Muscle layer of duodenum (tissue), 2 donors: ENCODE results near the gene ATXN2L.

Source experiments
- H3K27ac ChIP-seq: one replicate; pipeline ENCODE4 v1.7.0; 2013; ENCODE audit warnings: mild to moderate bottlenecking, low read length
- H3K27me3 ChIP-seq: one replicate; pipeline ENCODE4 v1.7.0; 2013; ENCODE audit warnings: low read depth, mild to moderate bottlenecking, control low read depth, low read length
- H3K36me3 ChIP-seq, 2 donors: one replicate each; pipeline ENCODE4 v1.7.0; 2013; ENCODE audit warnings: low read length in 2 of 2, control low read depth in 1 of 2, mild to moderate bottlenecking in 1 of 2; ENCODE audit not compliant: insufficient read depth in 2 of 2, control insufficient read depth in 1 of 2
- H3K4me1 ChIP-seq, 2 donors: one replicate each; pipeline ENCODE4 v1.7.0; 2013; ENCODE audit warnings: low read length in 2 of 2, mild to moderate bottlenecking in 2 of 2, control low read depth in 1 of 2, moderate library complexity in 1 of 2; ENCODE audit not compliant: insufficient read depth in 2 of 2, control insufficient read depth in 1 of 2
- H3K4me3 ChIP-seq, 2 donors: one replicate each; pipeline ENCODE4 v1.7.0; 2013; ENCODE audit warnings: low read length in 2 of 2, low read depth in 1 of 2, mild to moderate bottlenecking in 1 of 2
- H3K9me3 ChIP-seq, 2 donors: one replicate each; pipeline ENCODE4 v1.7.0; 2013; ENCODE audit warnings: low read length in 2 of 2, control low read depth in 1 of 2, mild to moderate bottlenecking in 1 of 2; ENCODE audit not compliant: control insufficient read depth in 1 of 2
- donor health status: healthy.

Gene ATXN2L

DNA sequence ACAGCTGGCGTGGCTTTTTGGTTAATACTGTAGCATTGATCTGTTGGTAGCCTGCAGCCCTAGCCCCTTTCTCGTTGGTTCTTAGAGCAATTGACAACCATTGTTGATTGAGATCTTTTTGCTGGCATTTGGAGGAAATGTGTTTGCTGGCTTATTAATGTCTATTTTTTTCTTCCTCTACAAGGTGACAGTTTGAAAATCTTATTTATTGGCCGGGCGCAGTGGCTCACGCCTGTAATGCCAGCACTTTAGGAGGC lies 1.8 kb downstream of the ATXN2L start:
- H3K4me1 ChIP-seq, result peaks cover 7 to 24% of the 10 kb centered on the region in 2 donors
- H3K27ac ChIP-seq, result peak overlapping the region; percentile 94
- H3K36me3 ChIP-seq, result peaks cover 40 to 53% of the 10 kb centered on the region in 2 donors
- no peaks in the 10 kb centered on the region for H3K27me3 ChIP-seq
- peak overlapping the region; percentile 88 to 95 for H3K4me3 ChIP-seq
- H3K9me3 ChIP-seq, result no peaks in the 10 kb centered on the region

DNA sequence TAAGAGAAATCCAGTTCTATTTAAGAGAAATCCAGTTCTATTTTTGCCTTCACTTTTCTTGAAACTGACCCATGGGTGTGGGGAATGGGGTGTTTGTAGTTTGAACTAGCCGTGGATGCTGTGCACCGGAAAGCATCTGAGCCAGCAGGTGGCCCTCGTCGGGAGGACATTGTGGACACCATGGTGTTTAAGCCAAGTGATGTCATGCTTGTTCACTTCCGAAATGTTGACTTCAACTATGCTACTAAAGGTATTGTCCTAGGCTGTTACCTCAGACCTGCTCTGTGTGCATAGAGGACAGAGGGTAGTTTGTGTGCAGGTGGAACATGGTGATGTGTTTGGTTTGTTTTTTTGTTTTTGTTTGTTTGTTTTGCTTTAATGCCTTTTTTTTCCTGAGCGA lies 3.3 kb downstream of the ATXN2L start:
- H3K4me1 ChIP-seq, result peaks cover 7 to 24% of the 10 kb centered on the region in 2 donors
- H3K4me3 ChIP-seq, result no peak overlapping the region
- no peaks in the 10 kb centered on the region for H3K27me3 ChIP-seq
- no peak overlapping the region for H3K27ac ChIP-seq
- H3K36me3 ChIP-seq, result peaks cover 54 to 68% of the 10 kb centered on the region in 2 donors
- no peaks in the 10 kb centered on the region for H3K9me3 ChIP-seq

DNA sequence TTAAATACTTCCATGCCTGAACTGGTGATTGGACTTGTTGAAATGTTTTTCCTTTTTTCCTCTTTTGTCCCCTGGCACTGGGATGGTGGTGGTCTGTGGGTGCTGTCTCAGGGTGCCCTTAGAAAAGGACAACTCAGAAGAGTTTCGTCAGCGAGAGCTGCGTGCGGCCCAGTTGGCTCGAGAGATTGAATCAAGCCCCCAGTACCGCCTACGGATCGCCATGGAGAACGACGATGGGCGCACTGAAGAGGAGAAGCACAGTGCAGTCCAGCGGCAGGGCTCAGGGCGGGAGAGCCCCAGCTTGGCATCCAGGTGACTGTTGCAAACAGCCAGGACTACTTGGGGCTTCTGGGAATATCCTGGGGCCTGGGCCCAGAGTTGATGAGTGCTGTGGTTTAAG lies 6.9 kb downstream of the ATXN2L start:
- no peak overlapping the region for H3K27ac ChIP-seq
- no peaks in the 10 kb centered on the region for H3K9me3 ChIP-seq
- peaks cover 84 to 93% of the 10 kb centered on the region in 2 donors for H3K36me3 ChIP-seq
- no peak overlapping the region for H3K4me3 ChIP-seq
- peaks cover 7 to 14% of the 10 kb centered on the region in 2 donors for H3K4me1 ChIP-seq
- no peaks in the 10 kb centered on the region for H3K27me3 ChIP-seq

DNA sequence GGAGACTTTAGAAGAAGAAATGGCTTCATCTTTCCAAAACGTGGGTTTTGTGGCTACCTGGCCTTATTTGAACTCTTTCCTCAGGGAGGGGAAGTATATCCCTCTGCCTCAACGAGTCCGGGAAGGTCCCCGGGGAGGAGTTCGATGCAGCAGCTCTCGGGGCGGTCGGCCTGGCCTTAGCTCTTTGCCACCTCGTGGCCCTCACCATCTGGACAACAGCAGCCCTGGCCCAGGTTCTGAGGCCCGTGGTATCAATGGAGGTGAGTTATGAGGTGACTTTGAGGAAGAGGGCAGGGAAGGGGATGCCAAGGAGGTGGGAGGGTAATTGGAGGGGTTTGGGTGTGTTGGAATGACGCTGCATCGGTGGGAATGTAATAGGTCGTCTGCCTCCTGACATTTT lies 7.7 kb downstream of the ATXN2L start:
- no peak overlapping the region for H3K4me3 ChIP-seq
- H3K4me1 ChIP-seq, result peaks cover 1 to 6% of the 10 kb centered on the region in 2 donors
- no peak overlapping the region for H3K27ac ChIP-seq
- H3K36me3 ChIP-seq, result peaks cover 85 to 96% of the 10 kb centered on the region in 2 donors
- H3K9me3 ChIP-seq, result no peaks in the 10 kb centered on the region
- no peaks in the 10 kb centered on the region for H3K27me3 ChIP-seq

DNA sequence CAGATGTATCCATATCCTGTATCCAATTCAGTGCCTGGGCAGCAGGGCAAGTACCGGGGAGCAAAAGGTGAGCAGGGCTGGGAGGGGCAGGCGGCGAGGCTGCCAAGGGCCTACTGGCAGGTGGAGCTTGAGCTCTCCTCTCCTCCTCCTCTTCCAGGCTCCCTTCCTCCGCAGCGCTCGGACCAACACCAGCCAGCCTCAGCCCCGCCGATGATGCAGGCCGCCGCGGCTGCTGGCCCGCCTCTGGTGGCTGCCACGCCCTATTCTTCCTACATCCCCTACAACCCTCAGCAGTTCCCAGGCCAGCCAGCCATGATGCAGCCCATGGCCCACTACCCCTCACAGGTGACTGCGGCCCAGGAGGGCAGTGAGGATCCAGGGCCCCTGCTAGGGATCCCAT lies 11.6 kb downstream of the ATXN2L start:
- Histone ChIP-seq H3K27me3 (no peaks in the 10 kb centered on the region), H3K4me3 (no peak overlapping the region), H3K4me1 (no peaks in the 10 kb centered on the region), H3K9me3 (no peaks in the 10 kb centered on the region), H3K27ac (no peak overlapping the region), H3K36me3 (peaks cover 63 to 87% of the 10 kb centered on the region in 2 donors)

DNA sequence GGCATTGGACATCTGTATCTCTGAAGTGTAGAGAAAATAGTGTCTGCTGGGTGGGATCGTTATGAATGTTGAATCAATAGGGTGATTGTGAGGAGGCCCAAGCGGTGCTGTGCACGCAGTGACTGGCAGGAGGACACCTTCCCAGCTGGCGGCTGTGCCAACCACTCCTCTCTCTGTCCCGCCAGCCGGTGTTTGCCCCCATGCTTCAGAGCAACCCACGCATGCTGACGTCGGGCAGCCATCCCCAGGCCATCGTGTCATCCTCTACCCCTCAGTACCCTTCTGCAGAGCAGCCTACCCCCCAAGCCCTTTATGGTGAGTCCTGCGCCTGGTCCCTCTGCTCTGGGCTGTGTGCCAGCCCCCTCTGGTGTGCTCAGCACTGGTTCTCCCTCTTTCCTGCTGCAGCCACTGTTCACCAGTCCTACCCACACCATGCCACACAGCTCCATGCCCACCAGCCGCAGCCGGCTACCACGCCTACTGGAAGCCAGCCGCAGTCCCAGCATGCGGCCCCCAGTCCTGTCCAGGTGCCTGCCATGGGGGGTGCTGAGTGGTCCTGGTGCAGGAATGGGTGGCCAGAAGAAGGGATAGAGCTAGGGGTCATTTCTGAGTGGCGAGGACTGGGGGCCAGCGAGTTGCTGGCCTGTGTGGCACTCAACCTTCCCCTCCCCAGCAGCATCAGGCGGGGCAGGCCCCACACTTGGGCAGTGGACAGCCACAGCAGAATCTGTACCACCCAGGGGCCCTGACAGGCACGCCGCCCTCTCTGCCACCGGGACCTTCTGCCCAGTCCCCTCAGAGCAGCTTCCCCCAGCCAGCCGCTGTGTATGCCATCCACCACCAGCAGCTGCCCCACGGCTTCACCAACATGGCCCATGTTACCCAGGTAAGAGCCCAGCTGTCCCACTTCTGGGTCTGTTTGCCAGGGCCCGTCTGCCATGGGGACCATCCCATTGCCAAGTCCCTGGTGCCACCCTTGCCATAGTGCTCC lies 12.4 kb downstream of the ATXN2L start:
- H3K4me1 ChIP-seq, result no peaks in the 10 kb centered on the region
- no peak overlapping the region for H3K27ac ChIP-seq
- H3K4me3 ChIP-seq, result no peak overlapping the region
- H3K36me3 ChIP-seq, result peaks cover 55 to 78% of the 10 kb centered on the region in 2 donors
- no peaks in the 10 kb centered on the region for H3K27me3 ChIP-seq
- H3K9me3 ChIP-seq, result no peaks in the 10 kb centered on the region

DNA sequence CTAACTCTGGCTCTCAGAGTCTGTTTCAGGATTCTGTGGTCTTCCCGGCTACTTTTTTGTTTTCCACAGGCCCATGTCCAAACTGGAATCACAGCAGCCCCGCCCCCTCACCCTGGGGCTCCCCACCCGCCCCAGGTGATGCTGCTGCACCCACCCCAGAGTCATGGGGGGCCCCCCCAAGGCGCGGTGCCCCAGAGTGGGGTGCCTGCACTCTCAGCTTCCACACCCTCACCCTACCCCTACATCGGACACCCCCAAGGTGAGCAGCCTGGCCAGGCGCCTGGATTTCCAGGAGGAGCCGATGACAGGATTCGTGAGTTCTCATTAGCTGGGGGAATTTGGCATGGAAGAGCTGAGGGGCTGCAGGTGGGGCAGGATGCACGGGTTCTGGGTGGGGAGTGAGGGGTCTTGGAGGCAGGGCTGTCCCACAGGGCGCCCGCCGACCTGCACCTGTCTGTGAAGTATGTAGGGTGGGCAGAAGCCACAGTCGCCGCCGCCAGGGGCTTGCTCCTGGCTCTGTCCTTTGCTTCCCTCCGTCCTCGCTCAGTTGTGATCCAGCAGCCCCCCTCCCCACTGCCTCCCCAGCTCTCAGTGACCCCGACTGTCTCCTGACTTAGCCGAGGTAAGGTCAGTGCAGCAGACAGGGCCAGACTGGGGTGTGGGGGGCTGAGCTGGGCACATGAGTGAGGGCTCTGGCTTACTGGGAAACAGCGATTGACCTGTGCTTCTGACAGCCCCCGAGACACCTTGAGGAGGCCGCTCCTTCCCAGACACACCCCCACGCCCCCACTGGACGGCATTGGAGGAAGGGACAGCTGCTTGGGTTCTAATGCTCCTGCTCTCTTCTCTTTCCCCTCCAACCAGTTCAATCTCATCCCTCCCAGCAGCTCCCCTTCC lies 13.3 kb downstream of the ATXN2L start:
- peaks cover 46 to 69% of the 10 kb centered on the region in 2 donors for H3K36me3 ChIP-seq
- H3K27me3 ChIP-seq, result no peaks in the 10 kb centered on the region
- H3K9me3 ChIP-seq, result no peaks in the 10 kb centered on the region
- no peaks in the 10 kb centered on the region for H3K4me1 ChIP-seq
- no peak overlapping the region for H3K27ac ChIP-seq
- no peak overlapping the region for H3K4me3 ChIP-seq

DNA sequence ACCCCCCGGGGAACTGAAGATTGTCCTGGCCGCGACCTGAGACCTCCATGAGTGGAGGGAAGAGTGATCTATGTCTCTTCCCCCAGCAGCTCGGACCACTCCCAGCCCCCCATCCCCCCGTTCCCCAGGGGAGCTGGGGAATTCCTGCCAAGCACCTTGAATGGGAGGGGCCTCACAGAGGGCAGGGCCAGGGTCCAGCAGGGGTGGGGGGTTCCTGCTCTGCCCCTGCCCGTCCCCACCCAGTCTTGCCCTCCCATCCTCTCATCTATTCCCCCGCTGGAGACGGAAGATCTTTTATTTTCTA lies 13.9 kb downstream of the ATXN2L start:
- no peaks in the 10 kb centered on the region for H3K27me3 ChIP-seq
- no peaks in the 10 kb centered on the region for H3K4me1 ChIP-seq
- H3K9me3 ChIP-seq, result no peaks in the 10 kb centered on the region
- H3K4me3 ChIP-seq, result no peak overlapping the region
- no peak overlapping the region for H3K27ac ChIP-seq
- H3K36me3 ChIP-seq, result peaks cover 44 to 65% of the 10 kb centered on the region in 2 donors

DNA sequence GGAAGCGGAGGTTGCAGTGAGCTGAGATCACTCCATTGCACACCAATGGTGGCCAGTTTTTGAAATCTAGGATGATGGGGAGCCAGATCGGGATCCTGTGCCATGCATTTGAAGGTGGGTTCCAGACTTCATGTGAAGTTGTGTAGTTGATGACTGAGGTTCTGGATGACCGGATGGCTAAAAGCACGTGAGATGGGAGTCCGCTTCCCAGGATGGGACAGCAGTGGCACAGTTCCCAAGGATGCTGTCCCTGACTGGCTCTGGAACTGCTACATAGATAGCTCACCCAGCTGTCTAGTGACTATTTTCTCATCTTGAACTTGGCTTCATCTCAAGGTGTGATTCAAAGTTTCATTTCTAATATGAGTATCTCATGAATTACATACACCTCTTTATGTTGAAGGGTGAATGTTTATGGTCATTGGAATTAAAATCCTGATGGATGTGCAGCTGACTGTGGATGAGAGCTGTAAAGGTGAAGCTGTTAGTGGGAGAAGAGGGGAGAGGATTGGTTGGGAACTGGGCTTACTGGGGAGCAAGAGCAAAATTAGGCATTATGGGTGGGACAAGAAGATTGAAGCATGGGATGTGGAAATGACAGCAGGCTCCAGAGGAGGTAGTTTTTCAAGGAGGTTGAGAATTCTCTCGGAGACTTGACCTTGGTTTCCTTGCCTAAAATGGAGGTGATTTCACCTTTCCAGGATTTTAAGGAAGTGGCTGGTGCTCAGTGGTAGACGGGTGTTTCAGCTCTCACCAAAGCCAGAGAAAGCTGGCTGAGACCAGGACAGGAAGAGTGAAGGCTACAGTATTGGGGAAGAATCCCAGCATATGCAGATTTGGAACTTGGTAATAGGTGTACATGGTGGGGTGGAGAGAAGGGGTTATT lies 15.1 kb downstream of the ATXN2L start:
- Histone ChIP-seq H3K36me3 (peaks cover 38 to 65% of the 10 kb centered on the region in 2 donors), H3K4me1 (no peaks in the 10 kb centered on the region), H3K27ac (no peak overlapping the region), H3K4me3 (no peak overlapping the region), H3K9me3 (no peaks in the 10 kb centered on the region), H3K27me3 (no peaks in the 10 kb centered on the region)

DNA sequence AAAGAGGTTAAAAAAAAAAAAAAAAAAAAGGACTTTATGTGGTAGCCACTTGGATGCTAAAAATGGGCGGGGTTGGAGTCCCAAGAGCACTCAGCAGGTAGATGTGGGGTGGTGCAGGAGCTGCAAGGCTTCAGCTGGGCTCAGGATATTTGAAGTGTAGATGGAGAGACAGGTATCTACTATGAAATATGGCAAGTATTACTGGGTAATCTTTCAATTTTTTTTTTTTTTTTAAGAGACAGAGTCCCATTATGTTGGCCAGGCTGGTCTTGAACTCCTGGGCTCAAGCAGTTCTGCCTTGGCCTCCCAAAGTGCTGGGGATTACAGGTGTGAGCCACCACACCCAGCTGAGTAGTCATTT lies 15.7 kb downstream of the ATXN2L start:
- H3K36me3 ChIP-seq, result peaks cover 38 to 65% of the 10 kb centered on the region in 2 donors

More for the DNA sequence above, 15.7 kb downstream of the ATXN2L start:
- no peak overlapping the region for H3K27ac ChIP-seq
- no peaks in the 10 kb centered on the region for H3K27me3 ChIP-seq
- H3K9me3 ChIP-seq, result no peaks in the 10 kb centered on the region
- no peaks in the 10 kb centered on the region for H3K4me1 ChIP-seq
- H3K4me3 ChIP-seq, result no peak overlapping the region
